ENCODE measurements around the gene GLI2.

GLI2 gene

DNA sequence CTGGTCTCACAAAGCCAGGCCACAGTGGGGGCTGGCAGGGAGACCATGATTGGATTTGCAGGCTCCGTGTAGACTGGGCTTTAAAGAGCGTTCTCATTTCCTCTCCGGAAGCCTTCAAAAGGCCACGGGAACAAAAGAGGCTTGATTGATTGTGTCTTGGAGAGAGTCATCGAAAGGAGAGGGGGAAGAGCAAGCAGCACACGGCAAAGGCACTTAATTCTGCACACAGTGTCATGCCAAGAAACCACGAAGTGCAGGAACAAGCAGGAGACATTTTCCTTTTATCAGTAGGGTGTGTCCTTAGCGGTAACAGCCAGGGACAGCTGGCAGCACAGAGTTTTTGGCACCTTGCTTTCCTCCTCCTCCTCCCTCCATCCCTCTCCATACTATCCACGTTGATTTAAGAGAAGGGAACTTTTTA, 47.7 kb downstream of the GLI2 start:
- no peak for DNase-seq (ENCODE audit: low read depth, low spot score)
- no peak overlapping the region for H3K27ac ChIP-seq

DNA sequence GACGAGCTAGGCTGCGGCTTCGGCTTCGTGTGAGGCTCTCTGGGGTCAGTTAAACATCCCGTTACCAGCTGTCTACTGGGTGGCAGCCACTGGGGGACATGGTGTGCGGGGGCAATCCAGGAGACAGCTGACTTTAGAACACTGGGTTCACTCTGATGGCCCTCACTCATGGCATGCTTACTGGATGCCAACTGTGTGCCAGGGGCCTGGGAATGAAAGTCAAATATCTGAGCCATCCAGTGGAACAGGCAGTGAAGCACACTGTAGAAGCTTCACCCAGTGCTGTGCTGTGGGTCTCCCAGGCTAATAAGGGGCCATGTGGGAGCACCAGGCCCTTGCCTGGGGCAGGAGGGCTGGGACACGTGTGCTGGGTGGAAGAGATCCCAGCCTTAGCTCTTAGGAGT, 48.3 kb downstream of the GLI2 start:
- H3K27ac ChIP-seq: no peak overlapping the region
- no peak for DNase-seq (ENCODE audit: low read depth, low spot score)

Data from epithelial cell of prostate (primary cell).